NCI-H2081 treated with DMSO at 0.1 percent for 48 hours (cell line): ENCODE data around the gene CTSC.
"Not testable (repeated sequence)": the region's sequence is repeated elsewhere in the genome, so short reads cannot be mapped to it uniquely, and the experiment has no call there.

Source experiments
- DNase-seq: peaks from one replicate; lab custom pipeline; 2025; lab: John Stamatoyannopoulos, UW

Gene CTSC

GRCh38 chr11:88352139-88352538 is 14.6 kb upstream of the CTSC start:
- DNase-seq, result no peak

DNA sequence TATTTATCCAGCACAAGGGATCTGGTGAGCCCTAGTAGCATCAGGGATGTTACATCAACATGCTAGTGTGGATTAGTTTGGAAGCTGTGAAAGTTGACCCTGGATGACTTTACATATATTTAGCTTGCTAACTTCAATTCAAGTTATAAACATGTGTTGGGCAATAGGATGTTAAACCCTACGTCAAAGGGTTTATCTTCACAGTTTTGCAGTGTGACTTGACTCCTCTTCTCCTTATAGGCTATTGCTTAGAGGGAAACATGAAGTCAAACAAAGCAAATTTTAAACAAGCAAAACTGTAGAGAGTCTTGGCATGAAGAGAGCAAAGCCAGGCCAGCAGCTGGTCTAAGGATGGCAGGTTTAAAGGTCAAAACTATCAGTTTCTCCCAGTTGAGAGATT is 11.3 kb upstream of the CTSC start:
- DNase-seq, result no peak

- no peak for DNase-seq
Measured at GRCh38 chr11:88345949-88346348, 8.4 kb upstream of the CTSC start.

- no peak for DNase-seq
Measured at GRCh38 chr11:88345408-88345807, 7.9 kb upstream of the CTSC start.

- no peak for DNase-seq
Measured at GRCh38 chr11:88344869-88345268, 7.3 kb upstream of the CTSC start.

GRCh38 chr11:88341522-88342251 is 4.2 kb upstream of the CTSC start:
- no peak for DNase-seq

DNA sequence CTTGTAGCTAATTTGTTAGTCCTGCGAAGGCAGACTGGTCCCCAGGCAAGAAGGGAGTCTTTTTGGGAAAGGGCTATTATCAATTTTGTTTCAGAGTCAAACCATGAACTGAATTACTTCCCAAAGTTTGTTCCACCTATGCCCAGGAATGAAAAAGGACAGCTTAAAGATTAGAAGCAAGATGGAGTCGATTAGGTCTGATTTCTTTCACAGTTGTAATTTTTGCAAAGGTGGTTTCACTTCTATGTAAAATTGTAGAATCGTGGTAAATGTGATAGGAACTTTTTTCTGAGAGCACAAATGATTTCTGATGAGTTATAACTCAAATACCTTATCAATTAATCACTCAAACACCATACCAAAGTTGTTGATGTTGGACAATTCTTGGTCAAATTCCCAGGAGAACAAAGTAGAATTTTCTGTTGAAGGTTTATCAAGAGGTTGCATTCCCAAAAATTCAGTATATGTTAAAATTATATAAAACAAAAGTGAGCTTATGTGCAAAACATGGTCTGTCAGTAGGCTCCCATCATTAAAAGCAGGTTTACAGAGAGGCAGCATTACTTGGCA is 2.9 kb upstream of the CTSC start:
- DNase-seq, result no peak

- no peak for DNase-seq
Measured at GRCh38 chr11:88337987-88338668, 592 bp upstream of the CTSC start.

- no peak for DNase-seq
Measured at GRCh38 chr11:88335284-88335683, 2.3 kb downstream of the CTSC start.

GRCh38 chr11:88333862-88334261 is 3.7 kb downstream of the CTSC start:
- no peak for DNase-seq

DNA sequence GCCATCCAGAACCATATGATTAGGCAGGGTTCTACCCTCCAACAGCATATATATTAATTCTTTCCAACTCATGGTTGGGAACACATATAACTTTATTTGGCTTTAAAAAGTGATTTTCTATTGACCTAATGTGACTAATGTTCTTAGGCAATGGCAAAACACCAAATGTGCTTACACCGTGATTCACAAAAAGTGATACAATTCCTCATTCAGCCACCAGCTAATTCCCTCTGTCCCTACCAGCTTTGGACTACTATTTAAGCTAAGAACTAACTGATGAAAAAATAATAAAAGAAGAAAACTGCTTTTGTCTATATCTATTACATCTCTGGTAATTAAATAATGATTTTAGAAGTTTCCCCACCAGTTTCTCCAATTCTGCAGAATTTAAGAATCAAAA is 4.7 kb downstream of the CTSC start:
- DNase-seq, result no peak

GRCh38 chr11:88330826-88331428 is 6.6 kb downstream of the CTSC start:
- DNase-seq, result no peak

DNA sequence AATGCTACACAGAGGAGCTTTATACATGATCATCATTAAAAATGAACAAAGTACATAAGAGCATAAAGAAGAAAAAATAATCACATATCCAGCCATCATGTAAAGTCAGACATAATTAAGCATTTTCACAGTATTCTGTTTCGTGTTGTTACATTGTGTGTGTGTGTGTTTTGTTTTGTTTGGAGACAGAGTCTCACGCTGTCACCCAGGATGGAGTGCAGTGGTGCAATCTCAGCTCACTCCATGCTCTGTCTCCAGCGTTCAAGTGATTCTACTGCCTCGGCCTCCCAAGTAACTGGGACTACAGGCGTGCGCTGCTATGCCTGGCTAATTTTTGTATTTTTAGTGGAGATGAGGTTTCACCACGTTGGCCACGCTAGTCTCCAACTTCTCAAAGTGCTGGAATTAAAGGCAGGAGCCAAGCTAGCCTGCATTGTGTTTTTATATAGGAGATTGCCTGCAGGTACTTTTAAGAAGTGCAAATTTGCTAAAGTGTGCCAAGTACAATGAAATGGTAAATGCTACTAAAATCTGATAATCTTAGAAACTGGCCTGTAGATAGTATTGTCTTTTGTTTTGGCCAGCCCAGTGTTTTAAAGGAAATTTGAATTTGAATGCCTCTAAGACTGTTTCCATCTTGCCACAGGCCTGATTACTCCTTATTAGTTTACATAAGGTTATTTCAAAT is 7.8 kb downstream of the CTSC start:
- no peak for DNase-seq

- DNase-seq, result no peak
Measured at GRCh38 chr11:88327462-88328143, 9.9 kb downstream of the CTSC start.

- no peak for DNase-seq
Measured at GRCh38 chr11:88327061-88327460, 10.5 kb downstream of the CTSC start.

GRCh38 chr11:88326099-88326498 is 11.4 kb downstream of the CTSC start:
- DNase-seq, result no peak

DNA sequence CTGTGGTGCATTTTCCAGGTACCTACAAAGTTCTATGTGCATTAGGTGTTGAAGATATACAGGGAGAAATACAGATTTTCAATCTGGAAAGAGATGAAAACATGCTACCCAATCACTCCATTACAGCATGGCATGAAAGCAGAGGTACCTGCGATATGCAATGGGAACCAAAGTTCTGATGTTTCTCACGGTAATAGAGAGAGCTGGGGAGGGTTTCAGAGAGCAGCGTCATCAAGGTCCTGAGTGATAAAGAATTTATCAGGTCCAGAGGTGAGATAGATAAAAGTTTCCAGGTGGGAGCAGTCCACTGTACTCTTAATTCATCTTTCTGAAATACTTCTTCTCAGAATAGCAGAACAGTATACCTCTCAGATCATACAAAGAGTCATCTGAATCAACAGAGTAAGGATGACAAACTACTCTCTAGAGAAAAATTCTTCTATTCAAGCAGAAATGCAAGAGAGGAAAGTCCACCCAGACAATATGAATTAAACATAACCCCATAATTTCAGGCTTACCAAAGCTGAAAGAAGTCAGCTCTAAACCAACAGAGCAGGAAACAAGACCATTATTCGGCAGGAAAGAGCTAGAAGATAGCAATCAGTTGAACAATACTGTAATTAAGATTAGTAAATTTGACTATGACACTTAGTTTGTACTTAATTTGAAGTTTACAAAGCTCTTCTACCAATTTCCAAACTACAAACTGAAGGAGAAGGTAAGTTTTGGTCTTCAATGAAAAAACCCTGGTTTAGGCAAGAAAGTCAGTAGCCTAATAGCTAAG is 12.8 kb downstream of the CTSC start:
- no peak for DNase-seq

DNA sequence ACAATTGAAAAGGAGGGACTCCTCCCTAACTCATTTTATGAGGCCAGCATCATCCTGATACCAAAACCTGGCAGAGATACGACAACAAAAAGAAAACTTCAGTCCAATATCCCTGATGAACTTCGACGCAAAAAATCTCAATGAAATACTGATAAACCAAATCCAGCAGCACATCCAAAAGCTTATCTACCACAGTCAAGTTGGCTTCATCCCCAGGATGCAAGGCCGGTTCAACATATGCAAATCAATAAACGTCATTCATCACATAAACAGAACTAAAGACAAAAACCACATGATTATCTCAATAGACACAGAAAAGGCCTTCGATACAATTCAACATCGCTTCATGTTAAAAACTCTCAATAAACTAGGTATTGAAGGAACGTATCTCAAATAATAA is 14.7 kb downstream of the CTSC start:
- not testable (repeated sequence) for DNase-seq

DNA sequence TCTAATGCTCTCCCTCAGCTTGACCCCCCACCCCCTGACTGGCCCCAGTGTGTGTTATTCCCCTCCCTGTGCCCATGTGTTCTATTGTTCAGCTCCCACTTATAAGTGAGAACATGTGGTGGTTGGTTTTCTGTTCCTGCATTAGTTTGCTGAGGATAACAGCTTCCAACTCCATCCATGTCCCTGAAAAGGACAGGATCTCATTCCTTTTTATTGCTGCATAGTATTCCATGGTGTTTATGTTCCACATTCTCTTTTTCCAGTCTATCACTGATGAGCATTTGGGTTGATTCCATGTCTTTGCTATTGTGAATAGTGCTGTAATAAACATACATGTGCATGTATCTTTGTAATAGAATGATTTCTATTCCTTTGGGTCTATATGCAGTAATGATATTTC is 16.1 kb downstream of the CTSC start:
- DNase-seq, result not testable (repeated sequence)

DNA sequence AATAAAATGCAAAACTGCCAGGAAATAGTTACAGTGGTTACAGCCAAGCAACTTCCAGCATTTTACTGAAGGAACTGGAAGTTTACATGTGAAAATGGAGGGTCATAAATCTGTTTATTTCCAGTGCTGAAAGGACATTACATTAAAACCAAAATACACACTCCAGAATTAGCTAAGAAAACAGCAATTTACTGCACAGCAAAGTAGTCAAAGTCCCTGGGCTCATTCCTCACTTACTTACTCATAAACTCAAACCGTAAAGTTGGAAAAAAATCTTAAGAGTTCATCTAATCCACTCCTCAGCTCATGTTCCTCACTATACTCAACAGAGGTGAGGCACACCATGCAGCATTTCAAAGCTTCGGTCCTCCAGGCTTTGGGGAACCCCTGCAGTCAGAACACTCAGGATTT is 17.4 kb downstream of the CTSC start:
- DNase-seq, result no peak

- DNase-seq, result no peak
Measured at GRCh38 chr11:88318017-88318416, 19.5 kb downstream of the CTSC start.
